Measurements from ENCODE around the gene TMEM238.

Gene TMEM238

GRCh38 chr19:55400281-55401087 lies 16.4 kb upstream of the TMEM238 start:
- DNase-seq: no peak

- no peak for DNase-seq
Measured at GRCh38 chr19:55398200-55398925, 14.3 kb upstream of the TMEM238 start.

- no peak for DNase-seq
Measured at GRCh38 chr19:55392820-55393761, 9.0 kb upstream of the TMEM238 start.

- no peak for DNase-seq
Measured at GRCh38 chr19:55391702-55392615, 7.9 kb upstream of the TMEM238 start.

- DNase-seq: no peak
Measured at GRCh38 chr19:55391191-55391670, 7.1 kb upstream of the TMEM238 start.

GRCh38 chr19:55390461-55390880 lies 6.4 kb upstream of the TMEM238 start:
- DNase-seq: no peak

- no peak for DNase-seq
Measured at GRCh38 chr19:55389386-55390317, 5.6 kb upstream of the TMEM238 start.

- no peak for DNase-seq
Measured at GRCh38 chr19:55387736-55388497, 3.8 kb upstream of the TMEM238 start.

GRCh38 chr19:55386493-55386971 lies 2.4 kb upstream of the TMEM238 start:
- no peak for DNase-seq

- peak; percentile 93 for DNase-seq
Measured at GRCh38 chr19:55385724-55386492, 1.8 kb upstream of the TMEM238 start, which contains the start of gene RPL28. Gene RPL28 (plus strand): TSS chr19:55385932. CDS start chr19:55386358, 426 bp downstream.

- DNase-seq: peak; percentile 88
Measured at GRCh38 chr19:55384920-55385723, 1.0 kb upstream of the TMEM238 start.

GRCh38 chr19:55383279-55384130 lies 587 bp downstream of the TMEM238 start:
- DNase-seq: peak; percentile 23

- DNase-seq: no peak
Measured at GRCh38 chr19:55382522-55383054, 1.5 kb downstream of the TMEM238 start.

GRCh38 chr19:55382013-55382412 lies 2.1 kb downstream of the TMEM238 start:
- no peak for DNase-seq

GRCh38 chr19:55379174-55379573 lies 4.9 kb downstream of the TMEM238 start:
- no peak for DNase-seq

- no peak for DNase-seq
Measured at GRCh38 chr19:55377356-55378131, 6.5 kb downstream of the TMEM238 start.
